Activated CD8-positive, alpha-beta T cell treated with anti-CD3 and anti-CD28 coated beads for 36 hours (primary cell): ENCODE measurements around the gene DET1. TPM values are rescaled to one million over a fixed set of nuclear protein-coding genes. Genes with fewer than 3 reads are reported as not detected.
"Not testable (repeated sequence)": the region's sequence is repeated elsewhere in the genome, so short reads cannot be mapped to it uniquely, and the experiment has no call there.

ENCODE experiments used
- ATAC-seq: fragments of 200-7000 bp; cut with Tn5 transposase; one replicate; pipeline ENCODE4 v1.10.0; 2021; ENCODE audit warnings: mild to moderate bottlenecking, moderate library complexity
- CTCF ChIA-PET: fragments of 350-600 bp; sonication (Branson Sonifier 250); formaldehyde crosslinking; loops from one replicate; lab custom pipeline; 2021; ENCODE audit warnings: antibody characterized with exemption; lab: Charles Lee
- POLR2A ChIA-PET: fragments of 350-600 bp; sonication (Branson Sonifier 250); formaldehyde crosslinking; loops from one replicate; lab custom pipeline; 2021; ENCODE audit warnings: antibody characterized with exemption; lab: Charles Lee
- DNase-seq: peaks from one replicate; pipeline ENCODE4 v3.0.0-alpha.2; 2020
- H3K27ac Mint-ChIP-seq: one replicate; pipeline ENCODE4 v1.8.0; 2021; ENCODE audit warnings: mild to moderate bottlenecking, mixed read lengths
- H3K27me3 Mint-ChIP-seq: one replicate; pipeline ENCODE4 v1.8.0; 2021; ENCODE audit warnings: mixed read lengths
- H3K36me3 Mint-ChIP-seq: one replicate; pipeline ENCODE4 v1.8.0; 2021; ENCODE audit warnings: low read depth, mixed read lengths
- H3K4me1 Mint-ChIP-seq: one replicate; pipeline ENCODE4 v1.8.0; 2021; ENCODE audit warnings: low read depth, mixed read lengths
- H3K4me3 Mint-ChIP-seq: one replicate; pipeline ENCODE4 v1.8.0; 2021; ENCODE audit warnings: mild to moderate bottlenecking, moderate library complexity, mixed read lengths
- H3K9me3 Mint-ChIP-seq: one replicate; pipeline ENCODE4 v1.8.0; 2021; ENCODE audit warnings: mixed read lengths
- intact Hi-C: fragments of 100-400 bp; cut with micrococcal nuclease; formaldehyde crosslinking; loops from one replicate; pipeline ENCODE4 v1.10.0; 2022
- total RNA-seq, 2 experiments: library from RNA; stranded (reverse); gene quantifications; one replicate each; pipeline ENCODE4 v1.2.3, GENCODE V29; 2021
- TF ChIP-seq, protein P1 (sequence below): fragments of 200-600 bp; IDR thresholded peaks from one replicate; pipeline ENCODE4 v1.8.0; 2022; ENCODE audit warnings: antibody characterized with exemption, mild to moderate bottlenecking

DET1 gene
- total RNA-seq, 2 experiments from 2014 or later, result 2.1 to 2.6 TPM

DNA sequence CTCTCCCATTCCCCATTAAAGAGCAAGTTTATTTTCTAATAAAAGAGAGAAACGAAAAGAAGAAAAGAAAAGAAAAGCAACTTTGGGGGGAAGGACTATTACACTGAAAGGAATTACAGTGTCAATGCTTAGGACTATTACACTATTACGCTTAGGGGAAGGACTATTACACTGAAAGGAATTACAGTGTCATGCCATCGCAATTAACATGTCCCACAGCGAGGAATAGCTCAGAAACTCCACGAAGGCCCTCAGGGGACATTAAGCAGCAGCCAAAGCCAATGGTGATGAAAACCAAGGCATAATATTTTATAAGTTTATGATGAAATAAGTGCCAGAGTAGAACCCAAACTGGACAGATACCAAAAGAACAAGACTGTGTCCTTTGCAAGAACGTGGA, 22.1 kb upstream of the DET1 start:
- Mint-ChIP-seq H3K4me3 (no peak overlapping the region), H3K27me3 (peaks cover 2% of the 10 kb centered on the region), H3K27ac (no peak overlapping the region), H3K36me3 (no peaks in the 10 kb centered on the region), H3K4me1 (no peaks in the 10 kb centered on the region), H3K9me3 (no peaks in the 10 kb centered on the region)
- DNase-seq (no peak), ATAC-seq (no peak)
- ChIA-PET POLR2A (no interaction called here), CTCF (no interaction called here)
- intact Hi-C loops, result no loop called here
- TF ChIP-seq, protein P1, sequence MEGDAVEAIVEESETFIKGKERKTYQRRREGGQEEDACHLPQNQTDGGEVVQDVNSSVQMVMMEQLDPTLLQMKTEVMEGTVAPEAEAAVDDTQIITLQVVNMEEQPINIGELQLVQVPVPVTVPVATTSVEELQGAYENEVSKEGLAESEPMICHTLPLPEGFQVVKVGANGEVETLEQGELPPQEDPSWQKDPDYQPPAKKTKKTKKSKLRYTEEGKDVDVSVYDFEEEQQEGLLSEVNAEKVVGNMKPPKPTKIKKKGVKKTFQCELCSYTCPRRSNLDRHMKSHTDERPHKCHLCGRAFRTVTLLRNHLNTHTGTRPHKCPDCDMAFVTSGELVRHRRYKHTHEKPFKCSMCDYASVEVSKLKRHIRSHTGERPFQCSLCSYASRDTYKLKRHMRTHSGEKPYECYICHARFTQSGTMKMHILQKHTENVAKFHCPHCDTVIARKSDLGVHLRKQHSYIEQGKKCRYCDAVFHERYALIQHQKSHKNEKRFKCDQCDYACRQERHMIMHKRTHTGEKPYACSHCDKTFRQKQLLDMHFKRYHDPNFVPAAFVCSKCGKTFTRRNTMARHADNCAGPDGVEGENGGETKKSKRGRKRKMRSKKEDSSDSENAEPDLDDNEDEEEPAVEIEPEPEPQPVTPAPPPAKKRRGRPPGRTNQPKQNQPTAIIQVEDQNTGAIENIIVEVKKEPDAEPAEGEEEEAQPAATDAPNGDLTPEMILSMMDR, result no peak

DNA sequence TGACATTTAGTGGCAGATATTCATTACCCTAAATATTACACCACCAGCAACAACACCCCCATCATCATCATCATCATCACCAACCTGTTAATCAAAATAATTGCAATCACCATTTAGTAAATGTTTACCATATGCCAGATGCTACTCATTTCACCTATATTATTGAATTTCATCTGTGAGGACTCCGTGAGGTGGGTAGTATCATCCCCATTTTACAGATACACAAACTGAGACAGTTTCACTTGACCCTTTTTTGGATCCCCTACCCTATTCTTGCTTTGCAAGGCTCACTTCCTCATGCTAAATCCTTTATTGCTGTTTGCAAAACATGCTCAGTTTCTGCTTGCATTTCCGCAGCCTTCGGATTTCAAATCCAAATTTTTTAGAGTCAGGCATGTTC, 18.3 kb upstream of the DET1 start:
- DNase-seq (no peak), ATAC-seq (no peak)
- H3K27ac Mint-ChIP-seq, result no peak overlapping the region
- ChIA-PET POLR2A (no interaction called here), CTCF (no interaction called here)
- H3K4me1 Mint-ChIP-seq, result no peaks in the 10 kb centered on the region
- H3K27me3 Mint-ChIP-seq, result peaks cover 3% of the 10 kb centered on the region
- no peaks in the 10 kb centered on the region for H3K36me3 Mint-ChIP-seq
- TF ChIP-seq, protein P1, result no peak
- no peak overlapping the region for H3K4me3 Mint-ChIP-seq
- intact Hi-C loops, result no loop called here
- H3K9me3 Mint-ChIP-seq, result no peaks in the 10 kb centered on the region

DNA sequence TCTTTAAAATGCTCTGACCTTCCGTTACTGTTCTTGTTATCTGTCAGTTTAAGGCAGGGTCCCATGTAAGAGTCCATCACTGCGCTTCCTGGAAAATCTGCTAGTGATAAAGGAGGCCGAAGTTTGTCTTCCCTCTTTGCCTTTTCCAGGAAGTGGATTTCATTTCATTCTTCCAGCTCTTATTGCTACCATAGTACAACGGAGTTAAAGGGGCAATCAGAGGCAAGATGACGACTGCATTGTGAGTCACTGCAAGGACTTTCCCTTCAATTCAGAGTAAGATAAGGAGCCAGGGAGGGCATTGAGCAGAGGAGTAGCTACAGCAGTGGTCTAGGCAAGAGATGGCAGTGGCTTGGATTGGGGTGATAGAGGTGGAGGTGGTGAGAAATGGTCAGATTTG, 17.2 kb upstream of the DET1 start:
- intact Hi-C loops, result no loop called here
- H3K27me3 Mint-ChIP-seq, result peaks cover 6% of the 10 kb centered on the region
- no peak overlapping the region for H3K27ac Mint-ChIP-seq
- DNase-seq (no peak), ATAC-seq (no peak)
- ChIA-PET CTCF (no interaction called here), POLR2A (no interaction called here)
- no peaks in the 10 kb centered on the region for H3K36me3 Mint-ChIP-seq
- H3K4me1 Mint-ChIP-seq, result no peaks in the 10 kb centered on the region
- TF ChIP-seq, protein P1, result no peak
- H3K4me3 Mint-ChIP-seq, result no peak overlapping the region
- peaks cover 3% of the 10 kb centered on the region for H3K9me3 Mint-ChIP-seq

DNA sequence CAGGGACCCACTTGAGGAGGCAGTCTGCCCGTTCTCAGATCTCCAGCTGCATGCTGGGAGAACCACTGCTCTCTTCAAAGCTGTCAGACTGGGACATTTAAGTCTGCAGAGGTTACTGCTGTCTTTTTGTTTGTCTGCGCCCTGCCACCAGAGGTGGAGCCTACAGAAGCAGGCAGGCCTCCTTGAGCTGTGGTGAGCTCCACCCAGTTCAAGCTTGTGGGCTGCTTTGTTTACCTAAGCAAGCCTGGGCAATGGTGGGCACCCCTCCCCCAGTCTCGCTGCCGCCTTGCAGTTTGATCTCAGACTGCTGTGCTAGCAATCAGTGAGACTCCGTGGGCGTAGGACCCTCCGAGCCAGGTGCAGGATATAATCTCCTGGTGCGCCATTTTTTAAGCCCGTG, 13.1 kb upstream of the DET1 start:
- H3K36me3 Mint-ChIP-seq, CTCF ChIA-PET, POLR2A ChIA-PET, H3K27me3 Mint-ChIP-seq, H3K4me1 Mint-ChIP-seq, H3K27ac Mint-ChIP-seq, DNase-seq, ATAC-seq, H3K9me3 Mint-ChIP-seq, H3K4me3 Mint-ChIP-seq, intact Hi-C loops: not testable (repeated sequence)

DNA sequence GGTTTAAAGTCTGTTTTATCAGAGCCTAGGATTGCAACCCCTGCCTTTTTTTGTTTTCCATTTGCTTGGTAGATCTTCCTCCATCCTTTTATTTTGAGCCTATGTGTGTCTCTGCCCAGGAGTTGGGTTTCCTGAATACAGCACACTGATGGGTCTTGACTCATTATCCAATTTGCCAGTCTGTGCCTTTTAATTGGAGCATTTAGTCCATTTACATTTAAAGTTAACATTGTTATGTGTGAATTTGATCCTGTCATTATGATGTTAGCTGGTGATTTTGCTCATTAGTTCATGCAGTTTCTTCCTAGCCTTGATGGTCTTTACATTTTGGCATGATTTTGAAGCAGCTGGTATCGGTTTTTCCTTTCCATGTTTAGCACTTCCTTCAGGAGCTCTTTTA, 11.5 kb upstream of the DET1 start:
- H3K27ac Mint-ChIP-seq, ATAC-seq, H3K27me3 Mint-ChIP-seq, H3K36me3 Mint-ChIP-seq, H3K9me3 Mint-ChIP-seq, POLR2A ChIA-PET, CTCF ChIA-PET, H3K4me3 Mint-ChIP-seq, intact Hi-C loops, DNase-seq, H3K4me1 Mint-ChIP-seq: not testable (repeated sequence)

DNA sequence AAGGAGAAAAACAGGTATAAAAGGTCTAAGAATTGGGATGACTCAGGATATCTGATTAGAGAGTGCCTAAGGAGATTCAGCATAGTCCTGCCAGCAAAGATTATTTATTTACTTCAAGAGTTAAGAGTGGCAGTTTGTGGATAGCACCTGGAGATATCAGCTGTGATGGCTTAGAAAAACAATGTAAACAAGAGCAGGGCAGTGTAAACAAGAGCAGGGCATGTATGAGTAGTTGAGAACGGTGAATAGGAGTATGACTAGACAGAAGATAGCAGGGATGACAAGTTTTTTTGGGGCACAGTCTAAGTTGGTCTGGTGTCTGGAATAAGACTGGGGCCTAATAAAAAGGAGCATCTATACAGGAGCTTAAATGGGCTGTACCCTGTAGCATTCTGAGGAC, 1.5 kb upstream of the DET1 start:
- H3K27me3 Mint-ChIP-seq, H3K27ac Mint-ChIP-seq, CTCF ChIA-PET, POLR2A ChIA-PET, H3K4me3 Mint-ChIP-seq, DNase-seq, ATAC-seq, H3K9me3 Mint-ChIP-seq, H3K36me3 Mint-ChIP-seq: not testable (repeated sequence)
- intact Hi-C loops, result loop anchor here (5.0 kb wide), 1 partner anchor 74 kb away; the partner anchor contains the start of gene AEN
- H3K4me1 Mint-ChIP-seq, result peaks cover 11% of the 10 kb centered on the region

DNA sequence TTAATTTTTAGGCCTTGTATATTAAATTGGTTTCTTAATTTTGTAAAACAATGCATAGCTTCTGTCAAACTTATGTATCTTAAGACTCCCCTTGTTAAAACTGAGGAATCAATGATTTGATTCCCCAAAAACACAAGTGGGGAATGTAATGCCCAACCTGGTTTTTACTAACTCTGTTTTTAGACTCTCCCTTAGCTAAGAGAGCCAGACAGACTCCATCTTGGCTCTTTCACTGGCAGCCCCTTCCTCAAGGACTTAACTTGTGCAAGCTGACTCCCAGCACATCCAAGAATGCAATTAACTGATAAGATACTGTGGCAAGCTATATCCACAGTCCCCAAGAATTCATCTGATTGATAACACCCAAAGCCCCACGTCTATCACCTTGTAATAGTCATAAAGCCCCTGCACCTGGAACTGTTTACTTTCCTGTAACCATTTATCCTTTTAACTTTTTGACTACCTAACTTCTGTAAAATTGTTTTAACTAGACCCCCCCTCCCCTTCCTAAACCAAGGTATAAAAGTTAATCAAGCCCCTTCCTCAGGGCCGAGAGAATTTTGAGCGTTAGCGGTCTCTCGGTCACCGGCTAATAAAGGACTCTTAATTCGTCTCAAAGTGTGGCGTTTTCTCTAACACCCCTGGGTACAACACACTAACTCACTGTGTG, 768 bp downstream of the DET1 start:
- H3K27me3 Mint-ChIP-seq, ATAC-seq, H3K36me3 Mint-ChIP-seq, H3K9me3 Mint-ChIP-seq, POLR2A ChIA-PET, DNase-seq, CTCF ChIA-PET: not testable (repeated sequence)
- Mint-ChIP-seq H3K4me1 (peaks cover 14% of the 10 kb centered on the region), H3K4me3 (peak overlapping the region; percentile 87), H3K27ac (peak overlapping the region; percentile 94)
- intact Hi-C loops, result loop anchor here (5.0 kb wide), 1 partner anchor 77 kb away; the partner anchor contains the start of gene AEN
